Body of pancreas (tissue), 4 donors: Measurements from ENCODE around the gene EFHB.

Experiments used
- POLR2A ChIP-seq, 3 donors: fragments of 450-650 bp; IDR thresholded peaks; one replicate each; pipeline ENCODE4 v1.6.1; 2016; ENCODE audit warnings: antibody characterized with exemption in 3 of 3, mild to moderate bottlenecking in 2 of 3
- TF ChIP-seq, protein P1 (sequence below), 7 experiments: fragments of 450-650 bp in 4 of 7; fragments of 200-600 bp in 3 of 7; sonication (generic) in 3 of 7; IDR thresholded peaks; one replicate each; pipeline ENCODE4 v1.5.1; 2016 to 2019; ENCODE audit warnings: antibody characterized with exemption in 7 of 7

DNA sequence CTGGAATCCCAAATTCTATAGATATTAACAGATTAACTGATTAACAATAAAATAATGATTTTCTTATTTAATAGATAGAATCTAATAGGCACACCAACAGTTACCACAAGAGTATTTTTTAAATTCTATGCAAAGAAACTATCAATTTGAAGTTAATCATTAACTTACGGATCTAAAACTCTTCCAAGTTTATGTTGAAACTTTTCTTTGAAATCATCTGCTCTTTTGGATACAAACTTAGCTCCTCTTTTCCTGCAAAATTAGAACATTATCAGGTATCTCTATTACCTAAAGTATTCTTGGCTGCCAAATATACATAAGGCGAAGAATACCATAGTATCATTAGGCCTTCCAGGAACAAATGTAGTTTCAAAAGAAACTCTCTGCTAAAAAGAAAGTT lies 34.8 kb downstream of the EFHB start:
- TF ChIP-seq, protein P1, sequence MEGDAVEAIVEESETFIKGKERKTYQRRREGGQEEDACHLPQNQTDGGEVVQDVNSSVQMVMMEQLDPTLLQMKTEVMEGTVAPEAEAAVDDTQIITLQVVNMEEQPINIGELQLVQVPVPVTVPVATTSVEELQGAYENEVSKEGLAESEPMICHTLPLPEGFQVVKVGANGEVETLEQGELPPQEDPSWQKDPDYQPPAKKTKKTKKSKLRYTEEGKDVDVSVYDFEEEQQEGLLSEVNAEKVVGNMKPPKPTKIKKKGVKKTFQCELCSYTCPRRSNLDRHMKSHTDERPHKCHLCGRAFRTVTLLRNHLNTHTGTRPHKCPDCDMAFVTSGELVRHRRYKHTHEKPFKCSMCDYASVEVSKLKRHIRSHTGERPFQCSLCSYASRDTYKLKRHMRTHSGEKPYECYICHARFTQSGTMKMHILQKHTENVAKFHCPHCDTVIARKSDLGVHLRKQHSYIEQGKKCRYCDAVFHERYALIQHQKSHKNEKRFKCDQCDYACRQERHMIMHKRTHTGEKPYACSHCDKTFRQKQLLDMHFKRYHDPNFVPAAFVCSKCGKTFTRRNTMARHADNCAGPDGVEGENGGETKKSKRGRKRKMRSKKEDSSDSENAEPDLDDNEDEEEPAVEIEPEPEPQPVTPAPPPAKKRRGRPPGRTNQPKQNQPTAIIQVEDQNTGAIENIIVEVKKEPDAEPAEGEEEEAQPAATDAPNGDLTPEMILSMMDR (IDR thresholded peaks at IDR 0.05): no peak
- TF ChIP-seq POLR2A (IDR thresholded peaks at IDR 0.05): no peak
